ENCODE results near the gene RAB3B.

Gene RAB3B

DNA sequence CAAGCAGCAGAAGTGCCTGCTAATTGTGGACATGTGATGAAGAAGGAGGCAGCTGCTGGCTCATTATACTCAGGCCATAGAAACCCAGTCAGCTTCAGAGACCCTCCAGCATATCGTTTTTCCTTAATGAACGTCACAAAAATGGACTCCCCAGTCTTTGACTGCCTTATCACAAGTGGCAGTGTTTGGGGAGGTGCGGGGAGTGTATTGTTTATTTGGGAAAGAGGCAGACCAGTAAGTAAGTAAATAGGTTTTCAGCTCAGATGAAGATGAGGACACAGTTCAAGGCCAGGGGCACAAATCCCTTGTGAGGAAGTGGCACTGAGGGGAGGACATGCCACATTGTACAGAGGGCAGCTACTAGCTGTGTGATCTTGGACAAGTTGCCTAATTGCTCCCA lies 68.5 kb downstream of the RAB3B start:
- no peak overlapping the region for H3K4me3 ChIP-seq (ENCODE audit: control insufficient read depth, low read depth, low read length)
- DNase-seq (ENCODE audit: low read depth) = no peak
- TF ChIP-seq, protein P1, sequence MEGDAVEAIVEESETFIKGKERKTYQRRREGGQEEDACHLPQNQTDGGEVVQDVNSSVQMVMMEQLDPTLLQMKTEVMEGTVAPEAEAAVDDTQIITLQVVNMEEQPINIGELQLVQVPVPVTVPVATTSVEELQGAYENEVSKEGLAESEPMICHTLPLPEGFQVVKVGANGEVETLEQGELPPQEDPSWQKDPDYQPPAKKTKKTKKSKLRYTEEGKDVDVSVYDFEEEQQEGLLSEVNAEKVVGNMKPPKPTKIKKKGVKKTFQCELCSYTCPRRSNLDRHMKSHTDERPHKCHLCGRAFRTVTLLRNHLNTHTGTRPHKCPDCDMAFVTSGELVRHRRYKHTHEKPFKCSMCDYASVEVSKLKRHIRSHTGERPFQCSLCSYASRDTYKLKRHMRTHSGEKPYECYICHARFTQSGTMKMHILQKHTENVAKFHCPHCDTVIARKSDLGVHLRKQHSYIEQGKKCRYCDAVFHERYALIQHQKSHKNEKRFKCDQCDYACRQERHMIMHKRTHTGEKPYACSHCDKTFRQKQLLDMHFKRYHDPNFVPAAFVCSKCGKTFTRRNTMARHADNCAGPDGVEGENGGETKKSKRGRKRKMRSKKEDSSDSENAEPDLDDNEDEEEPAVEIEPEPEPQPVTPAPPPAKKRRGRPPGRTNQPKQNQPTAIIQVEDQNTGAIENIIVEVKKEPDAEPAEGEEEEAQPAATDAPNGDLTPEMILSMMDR (conservative IDR thresholded peaks at IDR 0.05; ENCODE audit: control insufficient read depth, insufficient read depth, low read depth, low read length) = no peak

DNA sequence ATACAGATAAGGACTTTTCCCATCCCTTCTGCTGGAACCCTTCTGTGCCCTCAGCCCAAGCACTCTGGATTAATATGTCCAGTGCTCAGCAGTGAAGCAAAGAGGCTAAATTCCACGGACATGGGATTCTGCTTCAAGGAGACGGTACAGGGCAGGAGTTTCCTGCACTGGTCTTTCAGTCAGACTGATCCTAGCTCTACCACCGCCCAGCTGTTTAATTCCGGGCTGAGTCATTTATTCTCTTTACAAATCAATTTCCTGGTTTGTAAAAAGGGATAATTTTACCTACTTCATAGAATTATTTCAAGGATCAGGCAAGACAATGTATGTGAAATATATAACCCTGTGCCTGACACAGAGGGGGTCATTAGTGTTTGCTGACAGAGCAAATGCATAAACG lies 70.4 kb downstream of the RAB3B start:
- H3K4me3 ChIP-seq (ENCODE audit: control insufficient read depth, low read depth, low read length) = no peak overlapping the region
- DNase-seq (ENCODE audit: low read depth) = no peak
- TF ChIP-seq, protein P1 (conservative IDR thresholded peaks at IDR 0.05; ENCODE audit: control insufficient read depth, insufficient read depth, low read depth, low read length) = no peak

GRCh38 chr1:51919684-51920083 lies 70.8 kb downstream of the RAB3B start:
- H3K4me3 ChIP-seq (ENCODE audit: control insufficient read depth, low read depth, low read length) = no peak overlapping the region
- TF ChIP-seq, protein P1 (conservative IDR thresholded peaks at IDR 0.05; ENCODE audit: control insufficient read depth, insufficient read depth, low read depth, low read length) = no peak

GRCh38 chr1:51916587-51917405 lies 73.7 kb downstream of the RAB3B start:
- no peak overlapping the region for H3K4me3 ChIP-seq (ENCODE audit: control insufficient read depth, low read depth, low read length)
- DNase-seq (ENCODE audit: low read depth) = peak; percentile 63
- TF ChIP-seq, protein P1 (conservative IDR thresholded peaks at IDR 0.05; ENCODE audit: control insufficient read depth, insufficient read depth, low read depth, low read length) = no peak

More at GRCh38 chr1:51919684-51920083, 70.8 kb downstream of the RAB3B start:
- DNase-seq (ENCODE audit: low read depth) = no peak

GRCh38 chr1:51915951-51916350 lies 74.5 kb downstream of the RAB3B start:
- TF ChIP-seq, protein P1 (conservative IDR thresholded peaks at IDR 0.05; ENCODE audit: control insufficient read depth, insufficient read depth, low read depth, low read length) = no peak
- peak; percentile 25 for DNase-seq (ENCODE audit: low read depth)
- H3K4me3 ChIP-seq (ENCODE audit: control insufficient read depth, low read depth, low read length) = no peak overlapping the region

DNA sequence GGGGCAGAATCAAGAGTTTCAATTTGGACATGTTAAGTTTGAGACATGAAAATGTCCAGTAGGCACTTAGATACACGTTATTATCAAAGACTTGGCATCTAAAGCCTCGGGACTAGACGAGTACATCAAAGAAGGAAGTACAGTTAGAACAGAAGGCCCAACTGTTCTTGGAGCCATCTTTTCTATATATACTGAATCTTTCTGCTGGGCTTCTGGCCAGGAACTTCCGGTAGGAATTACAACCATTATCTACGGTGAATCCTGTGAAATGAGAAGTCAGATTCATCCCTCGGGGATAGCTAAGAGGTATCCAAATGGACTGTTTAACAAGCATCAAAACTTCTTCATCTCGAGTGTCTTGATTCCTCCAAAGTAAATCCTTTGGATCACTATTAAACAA lies 77.6 kb downstream of the RAB3B start:
- no peak for DNase-seq (ENCODE audit: low read depth)
- TF ChIP-seq, protein P1 (conservative IDR thresholded peaks at IDR 0.05; ENCODE audit: control insufficient read depth, insufficient read depth, low read depth, low read length) = no peak
- no peak overlapping the region for H3K4me3 ChIP-seq (ENCODE audit: control insufficient read depth, low read depth, low read length)

All from fibroblast of mammary gland (primary cell).